Inflammatory macrophage (primary cell): ENCODE results near the gene CDK5.

ENCODE experiments used
- DNase-seq, 2 donors: peaks; one replicate each; pipeline ENCODE4 v3.0.0-alpha.2; 2020 to 2022
- total RNA-seq, 18 experiments: gene quantifications; one replicate each; lab custom pipeline; 2026; ENCODE audit warnings: mixed read lengths in 6 of 18, inconsistent platforms in 2 of 18; lab: John Stamatoyannopoulos, UW

CDK5 gene
- 13.1 to 56.0 (median 31.9) reads per million in 18 experiments for total RNA-seq

DNA sequence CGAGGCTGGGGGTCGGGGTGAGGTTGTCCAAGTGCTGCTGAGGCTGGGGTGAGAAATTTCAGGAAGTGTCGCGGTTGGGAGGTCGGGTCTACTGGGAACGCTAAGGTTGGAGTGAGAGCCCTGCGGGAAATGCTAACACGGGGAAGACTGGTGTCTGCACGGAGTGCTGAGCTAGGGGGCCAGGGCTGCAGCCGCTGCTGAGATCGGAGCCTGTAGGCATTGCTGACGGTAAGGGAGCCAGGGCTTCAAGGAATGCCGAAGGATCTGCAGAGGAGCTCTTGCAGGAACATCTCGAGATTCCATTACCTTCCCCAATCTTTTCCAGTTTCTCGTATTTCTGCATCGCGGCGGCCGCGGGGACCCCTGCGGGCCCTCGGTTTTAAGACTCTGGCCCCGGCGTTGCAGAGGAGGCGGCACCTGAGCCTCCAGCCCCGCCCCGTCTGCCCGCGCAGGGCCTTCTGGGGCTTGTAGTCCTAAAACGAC, at the start of gene CDK5:
CDK5 (minus strand) TSS at position 392 of the 483 bp plus-strand sequence; CDS start at position 343, 49 bp downstream.
- peak in 1 of 2 donors; percentile 27 for DNase-seq

DNA sequence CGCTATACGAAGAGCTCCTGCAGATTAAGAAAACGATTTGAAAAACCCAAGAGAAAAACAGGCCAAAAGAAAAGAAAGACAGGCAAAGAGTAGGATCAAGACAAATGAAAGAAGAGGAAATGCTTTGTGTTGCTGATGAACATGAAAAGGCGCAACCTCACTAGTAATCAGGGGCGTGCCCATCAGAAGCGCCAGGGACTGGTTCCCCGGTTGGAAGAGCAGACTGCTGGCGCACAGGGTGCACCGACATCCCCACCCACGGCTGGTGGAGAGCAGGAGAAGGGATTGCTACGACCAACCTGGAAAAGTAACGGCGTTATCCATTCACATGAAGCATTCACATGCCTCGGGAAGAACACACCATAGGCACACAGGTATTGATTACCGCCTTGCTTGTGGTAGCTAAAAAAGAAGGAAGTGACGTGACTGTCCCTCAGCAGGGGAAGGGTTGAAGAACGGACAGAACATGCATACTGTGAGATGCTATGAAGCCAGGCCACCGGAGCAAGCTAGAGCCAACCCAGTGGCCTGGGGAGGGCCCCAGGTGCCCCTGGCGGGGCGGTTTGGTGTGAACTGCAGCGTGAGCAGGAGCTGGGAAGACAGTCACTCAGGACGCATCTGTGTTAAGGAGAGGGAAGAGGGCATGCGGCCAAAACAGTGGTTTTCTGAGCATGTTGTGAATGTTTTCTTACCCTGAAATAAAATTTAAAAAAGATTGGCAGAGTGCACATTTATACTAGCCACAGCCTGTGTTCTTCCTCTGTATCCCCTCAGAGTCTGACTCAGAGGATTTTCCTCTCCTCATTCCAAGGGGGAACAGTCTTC, 46.9 kb upstream of the CDK5 start:
- DNase-seq, result no peak

DNA sequence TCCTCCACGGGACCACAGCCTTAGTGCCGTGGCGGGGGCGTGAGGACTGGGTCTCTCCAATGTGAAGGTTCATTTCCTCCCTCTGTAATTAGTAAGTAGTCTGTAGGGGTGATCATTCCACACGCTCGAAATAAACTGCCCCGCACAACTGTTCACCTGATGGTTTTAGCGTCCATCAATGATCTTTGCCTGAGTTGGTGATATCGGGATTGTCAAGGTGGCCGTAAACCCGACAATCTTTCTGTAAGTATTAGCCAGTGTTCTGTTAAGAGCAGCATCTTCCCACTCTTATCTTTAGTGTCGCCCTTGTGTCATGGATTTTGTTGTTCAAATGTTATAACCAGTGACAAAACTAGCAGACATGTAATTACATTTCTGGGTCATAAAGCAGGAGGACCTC, 46.3 kb upstream of the CDK5 start:
- no peak for DNase-seq

DNA sequence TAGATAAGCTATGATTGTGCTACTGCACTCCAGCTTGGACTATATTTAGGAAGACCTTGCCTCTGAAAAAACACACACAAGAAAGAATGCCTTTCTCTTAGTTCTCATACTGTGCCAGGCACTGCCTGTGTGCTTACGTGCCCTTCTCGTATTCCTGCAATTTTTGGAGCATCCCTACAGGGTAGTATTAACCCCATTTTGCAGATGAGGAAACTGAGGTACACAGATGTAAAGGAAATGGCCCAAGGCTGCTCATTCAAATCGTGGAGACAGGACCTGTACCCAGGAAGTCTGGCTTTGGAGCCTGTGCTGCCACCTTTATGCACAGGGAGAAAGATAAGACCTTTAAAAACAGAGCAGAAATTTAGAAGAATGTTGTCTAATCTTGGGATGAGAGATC, 45.3 kb upstream of the CDK5 start:
- DNase-seq, result no peak

DNA sequence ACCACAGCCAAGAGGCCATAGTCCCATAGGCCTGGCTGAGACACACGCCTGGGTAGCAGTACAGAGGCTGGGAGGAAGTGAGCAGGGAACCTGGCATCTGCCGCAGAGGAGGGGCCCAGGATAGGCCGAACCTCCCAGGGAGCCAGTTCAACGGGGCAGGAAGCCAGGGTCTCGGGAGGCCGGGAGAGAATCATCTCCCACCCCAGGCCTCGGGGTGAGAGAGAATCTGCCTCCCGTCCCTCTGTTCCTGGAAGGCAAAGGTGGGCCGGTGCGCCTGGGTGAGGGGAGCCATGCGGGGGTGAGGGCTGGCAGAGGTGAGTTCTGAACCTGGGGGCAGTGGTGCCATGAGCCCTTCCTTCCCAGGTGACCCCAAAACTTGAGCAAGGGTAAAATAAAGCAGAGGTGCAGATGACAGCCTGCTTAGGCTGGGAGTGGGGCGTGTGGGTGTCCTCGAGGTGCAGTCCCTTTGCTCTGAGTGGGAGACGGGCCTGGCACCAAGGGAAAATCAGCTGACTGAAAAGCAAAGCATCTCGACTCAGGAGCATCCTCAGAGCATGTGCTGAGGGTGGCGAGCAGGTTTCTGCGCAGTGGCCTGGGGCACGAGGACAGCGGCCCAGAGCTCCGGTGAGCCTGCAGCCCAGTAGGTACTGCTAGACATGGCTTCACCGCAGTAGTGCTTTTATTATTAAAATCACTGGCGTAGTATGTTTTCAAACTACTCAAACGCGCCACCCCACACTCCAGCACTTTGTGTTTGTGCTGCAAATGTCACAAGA, 44.1 kb upstream of the CDK5 start:
- no peak for DNase-seq

DNA sequence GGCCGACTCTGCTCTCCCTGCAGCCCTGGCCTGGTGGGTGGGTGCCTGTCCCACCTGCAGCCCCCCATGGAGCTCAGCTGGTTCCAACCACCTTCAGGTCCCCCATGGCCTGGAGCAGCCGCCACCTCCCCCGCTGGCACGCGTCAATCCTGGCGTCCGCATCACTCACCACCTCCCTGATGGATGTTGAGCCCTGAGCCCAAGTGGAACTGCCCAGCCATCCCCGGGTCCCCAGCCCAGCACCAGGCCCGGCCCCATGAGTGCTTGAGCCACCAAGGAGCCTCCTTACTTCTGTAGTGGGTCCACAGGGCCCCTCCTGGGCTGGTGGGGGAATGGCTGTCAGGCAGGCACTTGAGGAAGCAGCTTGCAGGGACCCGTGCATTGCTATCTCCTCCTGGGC, 43.2 kb upstream of the CDK5 start:
- no peak for DNase-seq

DNA sequence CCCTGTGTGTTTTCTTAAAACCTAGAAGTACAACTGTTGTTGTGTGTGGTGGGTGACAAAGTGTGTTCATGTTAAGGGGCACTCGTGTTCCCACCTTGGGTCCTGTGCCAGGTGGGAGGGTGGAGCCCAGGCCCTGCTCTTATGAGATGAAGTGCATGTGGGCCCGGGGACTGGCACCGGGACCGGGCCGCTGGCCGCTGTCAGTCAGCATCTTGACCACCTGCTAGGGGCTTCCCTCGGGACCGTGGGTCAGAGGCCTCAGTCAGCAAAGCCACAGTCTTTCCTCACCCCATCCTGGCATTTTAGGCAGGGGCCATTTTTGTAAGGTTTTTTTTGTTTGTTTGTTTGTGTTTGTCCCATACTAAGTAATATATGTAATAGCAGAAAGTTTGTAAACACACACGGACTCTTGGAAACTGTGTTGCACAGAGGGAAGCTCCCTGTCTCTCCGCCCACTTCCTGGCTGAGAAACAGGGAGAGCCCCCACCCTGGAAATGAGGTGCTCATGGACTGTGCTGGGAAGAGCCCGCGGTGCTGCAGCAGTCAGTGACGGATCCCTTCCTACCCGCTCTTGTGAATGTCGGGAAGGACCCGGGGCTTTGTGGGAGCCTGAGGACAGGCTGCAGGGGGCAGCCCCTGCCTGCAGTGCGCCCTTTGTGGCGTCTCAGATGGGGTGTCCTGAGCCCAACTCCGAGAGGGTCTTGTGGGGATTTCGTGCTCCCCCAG, 42.0 kb upstream of the CDK5 start:
- no peak for DNase-seq

DNA sequence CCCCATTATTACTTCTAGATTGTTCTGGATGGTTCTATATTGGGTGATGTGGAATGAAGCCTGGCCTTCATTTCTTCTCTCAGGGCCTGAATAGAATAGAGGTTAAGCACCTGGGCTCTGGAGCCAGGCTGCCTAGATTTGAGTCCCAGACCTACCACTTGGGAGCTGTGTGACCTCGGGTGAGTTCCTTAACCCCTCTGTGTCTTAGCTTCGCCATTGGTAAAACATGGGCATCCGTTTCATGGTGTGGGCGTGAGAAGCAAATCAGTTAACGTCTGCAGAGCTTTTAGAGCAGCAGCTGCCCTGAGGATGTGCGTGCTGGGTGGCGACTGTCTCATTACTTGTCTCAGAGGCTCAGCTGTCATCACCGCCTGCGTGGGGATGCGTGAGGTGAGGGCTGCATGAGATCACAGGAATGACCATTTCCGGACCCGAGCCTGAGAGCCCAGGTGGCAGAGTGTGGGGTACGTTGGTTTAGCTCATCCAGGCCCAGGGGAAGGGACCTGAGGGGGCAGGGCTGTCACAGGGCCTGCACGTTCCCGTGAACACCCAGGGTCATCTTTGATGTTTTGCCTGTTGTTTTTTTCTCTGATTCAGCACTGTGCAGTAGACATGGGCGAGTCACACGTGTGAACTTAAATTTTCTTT, 38.3 kb upstream of the CDK5 start:
- DNase-seq, result no peak

DNA sequence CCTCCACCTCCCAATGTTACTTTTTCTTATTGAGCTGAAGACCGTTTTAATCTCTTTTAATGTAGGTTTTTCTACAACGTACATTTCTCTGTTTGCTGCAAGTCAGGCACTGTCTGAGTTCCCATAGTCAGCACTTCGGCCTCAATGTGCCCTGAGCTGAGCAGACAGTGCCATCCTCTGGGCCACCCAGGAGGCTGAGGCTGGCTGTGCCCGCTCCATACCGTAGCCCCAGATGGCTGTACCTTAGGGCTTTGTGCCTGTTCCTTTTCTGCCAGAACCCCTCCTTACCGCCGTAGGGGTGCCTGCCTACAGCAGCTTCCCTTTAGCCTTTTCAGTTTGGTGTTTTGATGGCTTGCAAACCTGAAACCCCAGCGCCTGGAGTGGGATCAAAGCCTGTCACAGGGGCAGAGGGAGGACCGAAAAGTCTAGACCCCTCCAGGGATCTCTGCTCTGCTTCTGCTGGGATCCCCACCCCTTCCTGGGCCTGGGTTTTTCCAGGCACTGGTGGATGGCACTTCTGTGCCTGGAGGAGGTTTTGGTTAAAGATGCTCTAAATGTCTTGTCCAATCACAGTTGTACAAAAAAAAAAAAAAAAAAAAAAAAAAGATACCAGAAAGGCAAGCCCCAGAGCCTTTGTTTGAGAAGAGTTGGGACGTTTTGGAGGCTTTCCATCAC, 37.6 kb upstream of the CDK5 start:
- no peak for DNase-seq

DNA sequence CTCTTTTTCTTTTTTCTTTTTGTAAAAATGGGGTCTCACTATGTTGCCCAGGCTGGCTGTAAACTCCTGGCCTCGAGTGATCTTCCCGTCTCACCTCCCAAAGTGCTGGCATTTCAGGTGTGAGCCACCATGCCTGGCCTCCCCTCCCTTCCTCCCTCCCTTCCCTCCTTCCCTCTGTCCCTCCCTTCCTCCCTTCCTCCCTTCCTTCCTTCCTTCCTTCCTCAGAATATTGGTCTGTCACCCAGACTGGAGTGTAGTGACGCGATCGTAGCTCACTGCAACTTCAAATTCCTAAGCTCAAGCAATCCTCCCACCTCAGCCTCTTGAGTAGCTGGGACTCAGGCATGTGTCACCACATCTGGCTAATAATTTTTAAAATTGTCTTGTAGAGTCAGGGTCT, 37.0 kb upstream of the CDK5 start:
- DNase-seq, result no peak

DNA sequence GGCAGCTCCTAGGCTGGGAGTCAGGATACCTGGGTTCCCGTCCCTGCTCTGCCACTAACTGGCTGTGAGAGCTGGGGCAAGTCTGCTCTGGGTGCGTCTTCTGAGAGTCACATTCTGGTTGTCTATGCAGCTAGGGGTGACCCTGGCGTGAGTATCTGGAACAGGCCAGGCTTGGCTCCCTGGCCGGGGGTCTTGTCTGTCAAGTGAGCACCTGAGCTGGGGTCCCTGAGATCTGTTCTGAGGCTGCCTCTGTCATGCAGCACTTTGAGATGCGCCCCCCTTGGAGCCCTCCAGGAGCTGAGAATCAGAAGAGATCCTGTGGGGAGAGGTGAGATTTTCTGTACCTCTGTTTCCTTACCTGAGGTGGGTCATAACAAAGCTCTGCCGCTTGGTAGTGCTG, 36.1 kb upstream of the CDK5 start:
- no peak for DNase-seq

DNA sequence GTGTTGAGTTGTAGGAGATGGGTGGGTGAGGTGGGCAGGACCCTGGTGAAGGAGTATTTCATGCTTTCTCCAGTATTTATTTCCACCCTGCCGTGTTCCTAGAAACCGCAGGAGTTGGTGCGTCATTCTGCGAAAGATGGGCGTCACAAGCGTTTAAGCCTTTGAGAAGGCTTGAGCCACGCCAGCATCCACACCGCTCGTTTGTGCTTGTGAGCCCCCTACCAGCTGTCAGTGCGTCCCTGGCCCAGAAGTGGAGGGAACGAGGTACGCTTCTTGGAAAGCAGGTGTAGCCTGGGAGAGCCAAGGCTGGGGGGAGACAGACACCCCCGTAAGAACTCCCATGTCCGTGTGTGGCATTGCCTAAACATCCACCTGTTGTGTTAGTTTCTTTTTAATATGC, 34.3 kb upstream of the CDK5 start:
- DNase-seq, result no peak

DNA sequence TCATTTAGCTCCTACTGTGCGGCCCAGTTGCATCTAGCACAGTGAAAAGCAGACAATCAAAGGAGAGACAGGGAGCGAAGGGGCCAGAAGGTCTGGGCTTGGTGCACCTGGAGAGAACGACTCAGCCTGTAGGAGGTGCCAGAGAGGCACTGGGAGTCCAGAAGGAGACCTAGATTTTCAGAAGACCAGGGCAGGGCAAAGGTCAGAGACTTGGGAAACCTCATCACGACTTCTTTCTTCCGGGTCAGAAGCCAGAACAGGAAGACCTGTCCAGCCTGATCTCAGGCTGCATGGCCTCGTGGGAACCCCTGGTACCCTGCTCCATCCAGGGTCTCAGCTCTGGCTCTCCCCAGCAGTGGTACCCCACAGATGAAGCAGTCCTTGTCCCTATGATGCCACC, 33.7 kb upstream of the CDK5 start:
- DNase-seq, result peak; percentile 80 to 83

DNA sequence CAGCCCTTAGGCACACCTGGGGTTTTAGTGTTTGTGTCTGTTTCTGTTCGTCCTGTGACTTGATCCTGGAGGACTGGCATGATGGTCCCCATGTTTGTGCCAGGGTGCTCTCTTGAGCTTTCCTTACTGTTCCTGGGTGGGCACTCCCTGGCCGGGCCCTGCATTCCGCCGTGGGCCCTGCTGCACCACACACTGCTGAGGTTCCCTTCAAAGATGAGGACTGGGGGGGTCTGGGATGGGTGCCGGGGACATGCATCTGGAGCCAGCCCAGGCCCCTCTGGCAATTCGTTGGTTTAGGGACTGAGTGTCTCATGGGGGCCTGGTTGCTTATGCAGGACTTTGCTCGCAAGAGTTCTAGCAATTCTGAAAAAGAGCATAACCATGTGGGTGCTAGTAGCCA, 33.3 kb upstream of the CDK5 start:
- no peak for DNase-seq

DNA sequence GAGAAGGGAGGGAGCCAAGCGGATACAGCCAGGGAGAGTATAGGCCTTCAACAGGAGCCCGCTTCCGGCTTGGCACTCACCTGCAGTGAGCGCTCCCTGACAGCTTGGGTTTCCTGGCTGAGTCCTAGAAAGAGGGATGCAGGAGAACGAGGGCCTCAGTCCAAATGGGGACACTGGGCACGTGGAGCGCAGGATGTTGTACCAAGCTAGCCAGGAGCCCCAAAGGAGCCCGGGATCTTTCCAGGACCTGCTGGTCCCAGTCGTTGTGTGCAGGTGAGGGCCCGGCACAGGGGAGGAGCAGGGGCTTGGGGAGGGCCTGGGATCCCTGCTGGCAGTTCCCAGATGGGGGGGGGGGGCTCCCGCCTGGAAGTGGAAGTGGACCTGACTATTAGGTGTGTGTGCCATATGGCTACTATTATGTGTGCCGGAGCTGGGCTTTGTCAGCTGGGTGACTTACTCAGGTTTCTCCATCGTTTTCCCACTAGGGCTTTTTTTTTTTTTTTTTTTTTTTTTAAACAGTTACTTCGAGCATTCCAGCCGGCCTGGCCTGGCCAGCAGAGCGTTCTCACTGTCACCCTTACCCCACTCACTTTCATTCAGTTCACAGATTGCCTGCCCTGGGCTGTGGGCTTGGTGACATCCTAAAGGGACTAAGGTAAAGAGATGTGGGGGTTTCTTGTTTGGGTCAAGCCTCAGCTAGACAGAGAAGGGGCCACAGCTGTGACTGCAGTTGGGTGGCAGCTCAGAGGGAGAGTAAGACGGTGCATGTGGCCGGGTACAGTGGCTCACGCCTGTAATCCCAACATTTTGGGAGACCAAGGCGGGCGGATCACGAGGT, 32.4 kb upstream of the CDK5 start:
- no peak for DNase-seq

DNA sequence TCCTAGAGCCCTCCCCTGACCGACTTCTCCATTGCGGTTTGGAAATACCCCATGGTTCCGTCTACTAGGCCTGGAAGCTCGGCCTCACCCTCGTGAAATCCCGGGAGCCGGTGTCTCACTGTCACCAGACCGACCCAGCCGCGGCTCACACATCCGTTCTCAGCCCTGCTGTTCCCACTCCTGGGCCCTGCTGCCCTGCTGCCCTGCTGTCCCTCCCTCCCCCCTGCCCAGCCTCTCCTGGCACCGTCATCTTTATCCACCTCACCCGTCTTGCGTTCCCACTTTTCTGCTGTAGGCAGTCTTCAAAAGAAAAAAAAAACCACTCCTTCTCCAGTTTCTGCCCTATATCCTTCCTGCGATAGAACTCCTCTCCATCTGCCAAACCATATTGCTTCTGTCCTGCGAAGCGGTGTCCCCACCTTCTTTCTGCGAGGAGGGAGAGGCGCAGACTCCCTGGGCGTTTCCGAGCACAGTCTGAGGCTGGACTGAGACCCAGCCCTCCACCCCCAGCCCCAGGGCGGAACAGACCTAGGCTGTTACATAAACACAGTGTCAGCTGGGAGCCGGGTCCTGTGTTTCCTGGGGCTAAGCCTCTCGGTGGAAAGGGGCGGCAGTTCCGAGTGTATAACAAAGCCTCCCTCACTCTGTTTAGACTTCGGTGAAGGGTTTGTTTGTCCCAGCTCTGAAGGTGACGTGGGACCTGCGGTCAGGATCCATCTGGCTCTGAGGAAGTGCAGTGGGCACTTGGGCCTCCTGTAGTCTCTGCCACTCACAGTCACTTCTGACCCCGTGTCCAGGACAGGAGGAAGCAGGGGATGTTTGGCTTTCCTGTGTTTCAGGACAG, 31.4 kb upstream of the CDK5 start:
- DNase-seq, result peak; percentile 94 to 98

DNA sequence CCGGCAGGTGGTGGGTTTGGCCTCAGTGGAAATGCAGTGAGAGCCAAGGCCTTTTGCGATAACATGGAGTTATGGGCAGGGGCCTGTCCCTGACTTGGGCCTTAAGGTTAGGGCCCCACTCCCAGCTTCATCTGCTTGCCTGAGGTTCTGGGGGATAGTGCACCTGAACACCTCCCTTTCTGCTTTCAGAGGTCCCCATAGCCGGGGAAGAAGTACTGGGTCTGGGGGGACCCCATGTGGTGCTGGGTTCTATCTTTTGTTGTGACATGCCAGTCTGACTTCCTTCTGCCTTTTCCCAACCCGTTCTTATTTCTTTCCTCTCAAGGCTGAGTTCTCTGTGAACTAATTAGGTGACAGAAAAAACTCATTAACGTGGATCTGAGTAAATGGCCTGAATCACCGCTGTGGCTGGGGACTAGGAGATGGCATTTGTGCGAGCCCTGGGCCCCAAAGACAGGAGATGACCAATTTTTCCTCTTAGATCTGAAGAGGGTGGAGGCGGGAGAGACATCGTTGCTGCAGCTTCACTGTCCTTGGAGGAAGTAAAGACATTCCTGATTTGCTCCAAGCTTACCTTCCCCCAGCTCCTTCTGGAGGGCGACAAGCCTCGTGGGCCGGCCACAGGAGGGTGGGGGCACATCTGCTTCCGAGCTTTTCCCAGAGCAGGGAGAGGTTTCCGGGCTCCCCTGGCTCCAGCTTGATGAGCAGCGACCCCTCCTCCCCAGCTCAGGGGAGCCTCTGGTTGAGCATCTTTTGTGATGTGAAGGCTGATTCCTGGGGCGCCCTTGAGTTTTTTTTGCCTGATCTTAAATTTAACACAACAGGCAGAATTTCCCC, 30.5 kb upstream of the CDK5 start:
- DNase-seq, result peak; percentile 31 to 61

DNA sequence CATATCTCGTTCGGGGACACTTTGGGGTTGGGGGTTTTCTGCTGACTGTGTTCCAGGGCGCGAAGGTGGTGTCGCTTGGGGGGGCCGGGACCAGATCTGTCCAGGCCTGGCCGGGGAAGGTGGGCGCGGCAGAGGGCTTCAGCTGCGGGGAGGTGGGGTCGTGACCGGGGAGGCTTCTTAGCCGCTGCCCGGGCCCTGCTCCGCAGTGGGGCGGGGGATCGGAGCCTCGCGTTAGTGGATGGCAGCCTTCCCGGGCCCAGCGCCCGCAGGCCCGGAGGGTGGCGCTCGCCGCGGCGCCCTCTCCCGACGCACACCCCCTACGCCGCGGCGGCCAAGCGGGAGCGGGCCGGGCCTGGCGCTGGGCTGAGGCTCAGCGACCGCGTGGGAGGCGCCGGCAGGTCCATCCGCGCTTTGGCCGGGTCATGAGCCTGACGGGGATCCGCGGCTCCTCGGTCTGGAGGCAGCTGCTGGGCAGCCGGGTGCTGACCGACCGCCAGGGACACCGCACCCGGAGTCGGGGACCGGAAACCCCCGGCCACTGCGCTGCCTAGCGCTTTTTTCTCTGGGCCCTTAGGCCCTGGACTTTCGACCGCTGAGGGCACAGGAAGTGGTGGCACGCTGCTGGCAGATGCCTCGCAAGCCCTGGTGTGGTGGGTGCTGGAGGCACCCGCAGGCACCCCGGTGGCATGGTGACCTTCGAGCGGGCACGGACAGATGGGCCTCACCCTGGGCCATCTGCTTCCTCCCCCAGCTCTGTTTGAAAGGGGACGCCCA, 29.7 kb upstream of the CDK5 start:
- peak; percentile 35 to 68 for DNase-seq
